Epithelial cell of esophagus (primary cell): ENCODE data around the gene CRK.

Source experiments
- DNase-seq: peaks from one replicate; pipeline ENCODE4 v3.0.0; 2010; ENCODE audit warnings: low read depth
- H3K4me3 ChIP-seq: 2 replicates; pipeline ENCODE4 v1.5.1; 2011; ENCODE audit warnings: mild to moderate bottlenecking, low read length, control low read depth
- TF ChIP-seq, protein P1 (sequence below): IDR thresholded peaks from 2 replicates; pipeline ENCODE4 v1.5.1; 2011; ENCODE audit warnings: low read depth, mild to moderate bottlenecking, low read length, control low read depth, inconsistent platforms; ENCODE audit not compliant: insufficient read depth; ENCODE audit errors: missing control alignments

Gene CRK

GRCh38 chr17:1373707-1374237 lies 82.3 kb downstream of the CRK start:
- no peak for DNase-seq
- TF ChIP-seq, protein P1, sequence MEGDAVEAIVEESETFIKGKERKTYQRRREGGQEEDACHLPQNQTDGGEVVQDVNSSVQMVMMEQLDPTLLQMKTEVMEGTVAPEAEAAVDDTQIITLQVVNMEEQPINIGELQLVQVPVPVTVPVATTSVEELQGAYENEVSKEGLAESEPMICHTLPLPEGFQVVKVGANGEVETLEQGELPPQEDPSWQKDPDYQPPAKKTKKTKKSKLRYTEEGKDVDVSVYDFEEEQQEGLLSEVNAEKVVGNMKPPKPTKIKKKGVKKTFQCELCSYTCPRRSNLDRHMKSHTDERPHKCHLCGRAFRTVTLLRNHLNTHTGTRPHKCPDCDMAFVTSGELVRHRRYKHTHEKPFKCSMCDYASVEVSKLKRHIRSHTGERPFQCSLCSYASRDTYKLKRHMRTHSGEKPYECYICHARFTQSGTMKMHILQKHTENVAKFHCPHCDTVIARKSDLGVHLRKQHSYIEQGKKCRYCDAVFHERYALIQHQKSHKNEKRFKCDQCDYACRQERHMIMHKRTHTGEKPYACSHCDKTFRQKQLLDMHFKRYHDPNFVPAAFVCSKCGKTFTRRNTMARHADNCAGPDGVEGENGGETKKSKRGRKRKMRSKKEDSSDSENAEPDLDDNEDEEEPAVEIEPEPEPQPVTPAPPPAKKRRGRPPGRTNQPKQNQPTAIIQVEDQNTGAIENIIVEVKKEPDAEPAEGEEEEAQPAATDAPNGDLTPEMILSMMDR: no peak
- H3K4me3 ChIP-seq: no peak overlapping the region

DNA sequence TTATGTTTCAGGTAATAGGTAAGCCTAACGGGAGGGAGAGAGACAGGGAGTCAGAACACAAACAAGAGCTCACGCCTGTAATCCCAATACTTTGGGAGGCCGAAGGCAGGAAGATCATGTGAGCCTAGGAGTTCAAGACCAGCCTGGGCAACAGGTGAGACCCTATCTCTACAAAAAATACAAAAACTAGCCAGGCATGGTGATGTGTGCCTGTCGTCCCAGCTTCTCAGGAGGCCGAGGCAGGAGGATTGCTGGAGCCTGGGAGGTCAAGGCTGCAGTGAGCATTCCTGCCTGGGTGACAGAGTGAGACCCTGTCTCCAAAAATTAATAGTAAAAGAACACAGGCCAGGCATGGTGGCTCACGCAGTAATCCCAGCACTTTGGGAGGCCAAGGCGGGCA lies 83.4 kb downstream of the CRK start:
- DNase-seq: no peak
- no peak overlapping the region for H3K4me3 ChIP-seq
- TF ChIP-seq, protein P1: no peak

DNA sequence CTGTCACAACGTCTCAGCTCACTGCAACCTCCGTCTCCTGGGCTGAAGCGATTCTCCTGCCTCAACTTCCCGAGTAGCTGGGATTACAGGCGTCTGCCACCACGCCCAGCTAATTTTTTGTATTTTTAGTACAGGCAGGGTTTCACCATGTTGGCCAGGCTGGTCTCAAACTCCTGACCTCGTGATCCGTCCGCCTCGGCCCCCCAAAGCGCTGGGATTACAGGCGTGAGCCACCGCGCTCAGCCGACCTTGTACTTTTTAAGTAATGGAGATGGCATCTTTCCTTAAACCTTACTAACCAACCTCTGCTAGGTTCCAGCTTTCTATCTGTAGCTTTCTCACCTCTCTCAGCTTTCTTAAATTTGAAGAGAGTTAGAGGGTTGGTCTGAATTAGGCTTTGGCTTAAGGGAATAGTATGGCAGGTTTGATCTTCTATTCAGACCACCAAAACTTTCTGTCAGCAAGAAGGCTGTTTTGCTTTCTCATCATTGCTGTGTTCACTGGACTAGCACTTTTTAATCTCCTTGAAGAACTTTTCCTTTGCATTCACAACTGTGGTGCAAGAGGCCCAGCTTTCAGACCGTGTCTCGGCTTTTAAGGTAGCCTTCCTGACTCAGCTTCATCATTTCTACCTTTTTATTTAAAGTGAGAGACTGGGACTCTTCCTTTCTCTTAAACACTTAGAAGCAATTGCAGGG lies 84.0 kb downstream of the CRK start:
- H3K4me3 ChIP-seq: no peak overlapping the region
- TF ChIP-seq, protein P1: no peak
- DNase-seq: no peak
